ENCODE measurements around the gene ABCG4. TPM values are rescaled to one million over a fixed set of nuclear protein-coding genes. Genes with fewer than 3 reads are reported as not detected.

ABCG4 gene
- total and polyA plus RNA-seq, 4 donors, result 0.03 to 0.17 (median 0.05) TPM; not detected in 1

DNA sequence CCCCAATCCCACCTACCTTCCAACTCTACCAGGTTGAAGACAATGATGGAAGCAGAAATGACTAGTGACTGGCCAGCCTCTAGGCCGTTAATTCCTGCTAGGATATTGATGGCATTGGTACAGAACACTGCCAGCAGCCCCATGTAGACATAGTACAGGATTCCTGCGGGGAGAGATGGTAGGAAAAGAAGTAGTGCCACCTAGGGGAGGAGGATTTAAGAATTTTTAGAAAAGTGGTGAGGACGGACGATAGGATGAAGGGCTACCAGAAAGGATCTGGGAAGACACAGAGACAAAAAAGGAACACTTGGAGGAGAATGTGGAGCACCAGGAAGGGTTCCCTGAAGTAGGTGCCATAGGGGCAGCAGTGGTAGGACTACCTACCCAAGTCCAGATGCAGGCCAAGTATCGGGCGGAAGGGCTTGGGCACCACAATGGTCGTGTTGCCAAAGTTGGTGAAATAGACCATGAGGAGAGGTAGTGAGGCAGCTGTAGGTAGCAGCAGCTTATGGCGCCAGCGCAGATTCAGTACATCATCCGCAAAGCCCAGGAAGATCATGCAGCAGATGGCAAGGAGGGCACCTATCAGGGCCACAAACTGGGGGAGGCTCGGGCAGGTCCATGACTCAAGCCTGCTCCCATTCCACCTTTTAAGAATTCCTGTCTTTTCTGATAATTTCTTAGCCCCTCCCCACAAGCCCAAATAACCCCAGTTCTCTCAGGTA is 48.4 kb upstream of the ABCG4 start:
- H3K27ac ChIP-seq (ENCODE audit: low read depth in 1 of 2, low read length in 2 of 2), result no peak overlapping the region
- TF ChIP-seq SP1 (IDR thresholded peaks at IDR 0.05) (peak; percentile 30), YY1 (IDR thresholded peaks at IDR 0.05) (peak; percentile 55), FOXA2 (IDR thresholded peaks at IDR 0.05) (peak; percentile 38), HNF4A (conservative IDR thresholded peaks at IDR 0.05) (peak in 1 of 2 donors; percentile 23), RXRA (IDR thresholded peaks at IDR 0.05) (no peak), EGR1 (IDR thresholded peaks at IDR 0.05; ENCODE audit: low read depth in 2 of 2) (no peak), NR2F2 (IDR thresholded peaks at IDR 0.05) (no peak), RAD21 (IDR thresholded peaks at IDR 0.05) (peak; percentile 67 to 73), TAF1 (conservative IDR thresholded peaks at IDR 0.05) (no peak)
- TF ChIP-seq, protein P1, sequence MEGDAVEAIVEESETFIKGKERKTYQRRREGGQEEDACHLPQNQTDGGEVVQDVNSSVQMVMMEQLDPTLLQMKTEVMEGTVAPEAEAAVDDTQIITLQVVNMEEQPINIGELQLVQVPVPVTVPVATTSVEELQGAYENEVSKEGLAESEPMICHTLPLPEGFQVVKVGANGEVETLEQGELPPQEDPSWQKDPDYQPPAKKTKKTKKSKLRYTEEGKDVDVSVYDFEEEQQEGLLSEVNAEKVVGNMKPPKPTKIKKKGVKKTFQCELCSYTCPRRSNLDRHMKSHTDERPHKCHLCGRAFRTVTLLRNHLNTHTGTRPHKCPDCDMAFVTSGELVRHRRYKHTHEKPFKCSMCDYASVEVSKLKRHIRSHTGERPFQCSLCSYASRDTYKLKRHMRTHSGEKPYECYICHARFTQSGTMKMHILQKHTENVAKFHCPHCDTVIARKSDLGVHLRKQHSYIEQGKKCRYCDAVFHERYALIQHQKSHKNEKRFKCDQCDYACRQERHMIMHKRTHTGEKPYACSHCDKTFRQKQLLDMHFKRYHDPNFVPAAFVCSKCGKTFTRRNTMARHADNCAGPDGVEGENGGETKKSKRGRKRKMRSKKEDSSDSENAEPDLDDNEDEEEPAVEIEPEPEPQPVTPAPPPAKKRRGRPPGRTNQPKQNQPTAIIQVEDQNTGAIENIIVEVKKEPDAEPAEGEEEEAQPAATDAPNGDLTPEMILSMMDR (IDR thresholded peaks at IDR 0.05; ENCODE audit: low read depth, low read length, missing input control), result peak; percentile 30
- DNase-seq (ENCODE audit: low spot score), result no peak
- no peaks in the 10 kb centered on the region for H3K9me3 ChIP-seq (ENCODE audit: control insufficient read depth in 4 of 4, low read length in 3 of 4)
- H3K36me3 ChIP-seq (ENCODE audit: control insufficient read depth in 4 of 4, insufficient read depth in 3 of 4, low read depth in 1 of 4, low read length in 3 of 4), result peaks cover 4 to 18% (median 12%) of the 10 kb centered on the region in 4 donors
- no peak overlapping the region for H3K9ac ChIP-seq (ENCODE audit: low read depth in 1 of 2, low read length in 2 of 2)
- H3K4me1 ChIP-seq (ENCODE audit: control insufficient read depth in 4 of 4, insufficient read depth in 4 of 4, low read length in 3 of 4), result peaks cover 0 to 31% (median 25%) of the 10 kb centered on the region in 4 donors
- H3K4me3 ChIP-seq (ENCODE audit: low read depth in 1 of 3, low read length in 3 of 3), result peak overlapping the region; percentile 81 to 98 (median 94)
- H3K27me3 ChIP-seq (ENCODE audit: control insufficient read depth in 4 of 4, insufficient read depth in 4 of 4, low read length in 3 of 4), result no peaks in the 10 kb centered on the region
- WGBS, result 53% methylated on average over 11 of the region's 11 CpGs

DNA sequence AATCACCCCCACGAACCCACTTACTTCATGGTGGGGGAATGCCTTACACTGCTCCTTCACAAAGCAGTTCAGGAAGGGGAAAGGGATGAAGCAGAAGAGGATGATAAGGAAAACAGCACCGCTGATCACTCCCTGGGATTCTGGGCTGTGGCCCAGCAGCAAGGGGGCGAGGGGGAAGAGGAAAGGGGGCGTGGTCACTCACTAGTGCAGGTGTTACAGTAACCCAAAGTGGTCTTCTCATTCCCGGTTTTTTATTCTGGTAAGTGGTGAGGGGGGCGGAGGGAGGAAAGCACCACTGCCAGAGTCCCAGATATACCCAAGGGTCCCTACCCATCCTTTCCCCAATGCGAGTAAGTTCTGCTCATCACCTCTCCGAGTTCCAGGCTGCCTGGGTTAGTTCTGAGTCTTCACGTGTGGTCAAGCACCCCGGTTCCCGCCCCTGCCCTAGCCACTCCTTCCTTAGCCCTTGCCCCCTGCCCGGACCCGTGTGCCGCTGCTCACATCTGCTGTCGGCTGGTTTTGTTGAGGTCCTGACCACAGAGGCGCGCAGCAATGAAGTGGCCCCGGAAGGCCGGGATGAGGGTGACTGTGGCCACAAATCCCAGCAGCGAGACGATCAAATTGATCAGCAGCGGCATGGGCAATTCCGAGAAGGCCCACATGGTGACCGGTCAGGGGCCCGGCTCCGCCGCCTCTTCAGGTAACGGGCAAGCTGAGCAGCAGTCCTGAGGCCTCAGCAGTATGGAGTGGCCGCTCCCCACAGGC is 47.7 kb upstream of the ABCG4 start:
- Histone ChIP-seq H3K4me3 (ENCODE audit: low read depth in 1 of 3, low read length in 3 of 3) (peak overlapping the region; percentile 81 to 98 (median 94)), H3K36me3 (ENCODE audit: control insufficient read depth in 4 of 4, insufficient read depth in 3 of 4, low read depth in 1 of 4, low read length in 3 of 4) (peaks cover 4 to 18% (median 12%) of the 10 kb centered on the region in 4 donors), H3K9ac (ENCODE audit: low read depth in 1 of 2, low read length in 2 of 2) (peak overlapping the region; percentile 82 to 84), H3K9me3 (ENCODE audit: control insufficient read depth in 4 of 4, low read length in 3 of 4) (no peaks in the 10 kb centered on the region), H3K27ac (ENCODE audit: low read depth in 1 of 2, low read length in 2 of 2) (peak overlapping the region; percentile 89 to 90), H3K4me1 (ENCODE audit: control insufficient read depth in 4 of 4, insufficient read depth in 4 of 4, low read length in 3 of 4) (peaks cover 0 to 27% (median 21%) of the 10 kb centered on the region in 4 donors), H3K27me3 (ENCODE audit: control insufficient read depth in 4 of 4, insufficient read depth in 4 of 4, low read length in 3 of 4) (no peaks in the 10 kb centered on the region)
- DNase-seq (ENCODE audit: low spot score), result no peak
- WGBS, result 1% methylated on average over 29 of the region's 29 CpGs
- no peak for TF ChIP-seq JUND (IDR thresholded peaks at IDR 0.05)
- TF ChIP-seq, protein P2, sequence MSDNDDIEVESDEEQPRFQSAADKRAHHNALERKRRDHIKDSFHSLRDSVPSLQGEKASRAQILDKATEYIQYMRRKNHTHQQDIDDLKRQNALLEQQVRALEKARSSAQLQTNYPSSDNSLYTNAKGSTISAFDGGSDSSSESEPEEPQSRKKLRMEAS (IDR thresholded peaks at IDR 0.05), result no peak
- TF ChIP-seq TAF1 (conservative IDR thresholded peaks at IDR 0.05), result no peak
- TF ChIP-seq, protein P3, sequence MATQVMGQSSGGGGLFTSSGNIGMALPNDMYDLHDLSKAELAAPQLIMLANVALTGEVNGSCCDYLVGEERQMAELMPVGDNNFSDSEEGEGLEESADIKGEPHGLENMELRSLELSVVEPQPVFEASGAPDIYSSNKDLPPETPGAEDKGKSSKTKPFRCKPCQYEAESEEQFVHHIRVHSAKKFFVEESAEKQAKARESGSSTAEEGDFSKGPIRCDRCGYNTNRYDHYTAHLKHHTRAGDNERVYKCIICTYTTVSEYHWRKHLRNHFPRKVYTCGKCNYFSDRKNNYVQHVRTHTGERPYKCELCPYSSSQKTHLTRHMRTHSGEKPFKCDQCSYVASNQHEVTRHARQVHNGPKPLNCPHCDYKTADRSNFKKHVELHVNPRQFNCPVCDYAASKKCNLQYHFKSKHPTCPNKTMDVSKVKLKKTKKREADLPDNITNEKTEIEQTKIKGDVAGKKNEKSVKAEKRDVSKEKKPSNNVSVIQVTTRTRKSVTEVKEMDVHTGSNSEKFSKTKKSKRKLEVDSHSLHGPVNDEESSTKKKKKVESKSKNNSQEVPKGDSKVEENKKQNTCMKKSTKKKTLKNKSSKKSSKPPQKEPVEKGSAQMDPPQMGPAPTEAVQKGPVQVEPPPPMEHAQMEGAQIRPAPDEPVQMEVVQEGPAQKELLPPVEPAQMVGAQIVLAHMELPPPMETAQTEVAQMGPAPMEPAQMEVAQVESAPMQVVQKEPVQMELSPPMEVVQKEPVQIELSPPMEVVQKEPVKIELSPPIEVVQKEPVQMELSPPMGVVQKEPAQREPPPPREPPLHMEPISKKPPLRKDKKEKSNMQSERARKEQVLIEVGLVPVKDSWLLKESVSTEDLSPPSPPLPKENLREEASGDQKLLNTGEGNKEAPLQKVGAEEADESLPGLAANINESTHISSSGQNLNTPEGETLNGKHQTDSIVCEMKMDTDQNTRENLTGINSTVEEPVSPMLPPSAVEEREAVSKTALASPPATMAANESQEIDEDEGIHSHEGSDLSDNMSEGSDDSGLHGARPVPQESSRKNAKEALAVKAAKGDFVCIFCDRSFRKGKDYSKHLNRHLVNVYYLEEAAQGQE (IDR thresholded peaks at IDR 0.05), result no peak
- TF ChIP-seq NR2F2 (IDR thresholded peaks at IDR 0.05), result no peak
- TF ChIP-seq GABPA (IDR thresholded peaks at IDR 0.05 in 1 of 2, conservative IDR thresholded peaks at IDR 0.05 in 1 of 2), result no peak
- TF ChIP-seq, protein P1 (IDR thresholded peaks at IDR 0.05; ENCODE audit: low read depth, low read length, missing input control), result no peak
- TF ChIP-seq FOXA2 (IDR thresholded peaks at IDR 0.05), result no peak
- TF ChIP-seq YY1 (IDR thresholded peaks at IDR 0.05), result no peak
- TF ChIP-seq, protein P4, sequence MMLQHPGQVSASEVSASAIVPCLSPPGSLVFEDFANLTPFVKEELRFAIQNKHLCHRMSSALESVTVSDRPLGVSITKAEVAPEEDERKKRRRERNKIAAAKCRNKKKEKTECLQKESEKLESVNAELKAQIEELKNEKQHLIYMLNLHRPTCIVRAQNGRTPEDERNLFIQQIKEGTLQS (IDR thresholded peaks at IDR 0.05), result no peak
- no peak for TF ChIP-seq SP1 (IDR thresholded peaks at IDR 0.05)
- no peak for TF ChIP-seq HNF4G (IDR thresholded peaks at IDR 0.05)
- no peak for TF ChIP-seq RXRA (IDR thresholded peaks at IDR 0.05)
- no peak for TF ChIP-seq EGR1 (IDR thresholded peaks at IDR 0.05; ENCODE audit: low read depth in 2 of 2)
